ENCODE results near the gene FBXW8. TPM values are rescaled to one million over a fixed set of nuclear protein-coding genes. Genes with fewer than 3 reads are reported as not detected.

Gene FBXW8, protein sequence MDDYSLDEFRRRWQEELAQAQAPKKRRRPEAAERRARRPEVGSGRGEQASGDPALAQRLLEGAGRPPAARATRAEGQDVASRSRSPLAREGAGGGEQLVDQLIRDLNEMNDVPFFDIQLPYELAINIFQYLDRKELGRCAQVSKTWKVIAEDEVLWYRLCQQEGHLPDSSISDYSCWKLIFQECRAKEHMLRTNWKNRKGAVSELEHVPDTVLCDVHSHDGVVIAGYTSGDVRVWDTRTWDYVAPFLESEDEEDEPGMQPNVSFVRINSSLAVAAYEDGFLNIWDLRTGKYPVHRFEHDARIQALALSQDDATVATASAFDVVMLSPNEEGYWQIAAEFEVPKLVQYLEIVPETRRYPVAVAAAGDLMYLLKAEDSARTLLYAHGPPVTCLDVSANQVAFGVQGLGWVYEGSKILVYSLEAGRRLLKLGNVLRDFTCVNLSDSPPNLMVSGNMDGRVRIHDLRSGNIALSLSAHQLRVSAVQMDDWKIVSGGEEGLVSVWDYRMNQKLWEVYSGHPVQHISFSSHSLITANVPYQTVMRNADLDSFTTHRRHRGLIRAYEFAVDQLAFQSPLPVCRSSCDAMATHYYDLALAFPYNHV
- total RNA-seq (10.4 TPM), polyA plus RNA-seq (1 to 10 TPM; 3.6 to 6.9 (median 5.5) TPM)

DNA sequence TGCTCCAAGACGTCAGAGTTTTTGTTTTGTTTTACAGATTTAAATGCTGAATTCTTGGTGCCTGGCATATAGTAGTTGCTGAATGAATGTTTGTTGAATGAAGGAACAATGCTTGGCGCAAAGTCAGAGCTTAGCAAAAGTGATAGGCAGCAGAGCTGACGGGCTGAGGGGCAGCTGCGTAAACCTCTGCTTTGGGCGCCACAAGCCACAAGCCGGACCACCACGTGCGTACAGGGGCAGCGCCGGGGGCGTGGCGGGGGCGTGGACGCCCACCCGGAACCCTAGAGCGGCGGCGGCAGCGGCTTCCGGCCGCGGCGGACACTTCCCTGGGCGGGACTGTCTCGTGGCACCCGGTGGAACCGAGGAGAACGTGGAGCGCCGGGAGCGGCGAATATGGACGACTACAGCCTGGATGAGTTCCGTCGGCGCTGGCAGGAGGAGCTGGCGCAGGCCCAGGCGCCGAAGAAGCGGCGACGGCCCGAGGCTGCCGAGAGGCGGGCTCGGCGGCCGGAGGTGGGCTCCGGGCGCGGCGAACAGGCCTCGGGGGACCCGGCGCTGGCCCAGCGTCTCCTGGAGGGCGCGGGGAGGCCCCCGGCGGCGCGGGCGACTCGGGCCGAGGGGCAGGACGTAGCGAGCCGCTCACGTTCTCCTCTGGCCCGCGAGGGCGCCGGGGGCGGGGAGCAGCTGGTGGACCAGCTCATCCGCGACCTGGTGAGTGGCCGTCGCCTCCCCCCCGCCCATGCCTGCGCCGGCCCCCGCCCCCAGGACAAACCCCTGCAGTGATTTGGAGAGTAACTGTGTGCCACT lies at the start of gene FBXW8:
TSS of gene FBXW8 (plus strand) at position 306 of the 807 bp plus-strand sequence. CDS start at position 394, 88 bp downstream.
- H3K27ac Mint-ChIP-seq = peak within 1 kb of the TSS; percentile 75 to 89 (median 81)
- peaks cover 13% of the 10 kb centered on the region for H3K36me3 Mint-ChIP-seq
- no peak within 1 kb of the TSS for H3K27ac ChIP-seq (ENCODE audit: insufficient read depth, low read length, poor library complexity, severe bottlenecking)

DNA sequence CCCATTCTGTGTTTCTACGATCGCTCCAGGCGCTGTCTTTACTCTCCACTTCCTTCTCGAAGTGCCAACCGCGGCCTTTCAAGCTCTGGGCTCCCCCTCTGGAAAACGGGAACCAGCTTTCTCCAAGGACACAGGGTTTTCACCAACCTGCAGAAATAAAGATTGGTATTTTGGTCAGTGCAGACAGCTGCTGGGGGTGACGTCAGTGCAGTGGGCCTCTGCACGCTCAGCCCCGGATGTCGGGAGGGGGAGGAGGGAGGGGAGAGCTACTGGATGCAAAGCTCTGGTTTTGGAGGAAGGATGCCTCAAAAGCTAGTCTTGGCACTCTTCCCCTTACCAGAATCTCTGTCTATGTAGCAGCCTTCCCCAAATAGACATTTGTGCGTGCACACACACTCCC lies 49.4 kb upstream of the FBXW8 start:
- peak in 2 of 3 donors; percentile 37 to 73 for DNase-seq

More for the DNA sequence above, at the start of gene FBXW8:
- peaks cover 23% of the 10 kb centered on the region for H3K4me1 ChIP-seq (ENCODE audit: control insufficient read depth, insufficient read depth, low read length, poor library complexity, severe bottlenecking)
- ATAC-seq (ENCODE audit: low read depth in 2 of 2) (peak; percentile 71 to 84), DNase-seq (peak; percentile 45 to 74 (median 50))
- H3K9me3 ChIP-seq (ENCODE audit: control insufficient read depth in 2 of 2, low read length in 2 of 2) = no peaks in the 10 kb centered on the region
- Mint-ChIP-seq H3K9me3 (peaks cover 0 to 1% (median 0%) of the 10 kb centered on the region in 7 donors), H3K4me3 (peak within 1 kb of the TSS; percentile 91 to 100 (median 92)), H3K27me3 (peaks cover 29% of the 10 kb centered on the region), H3K4me1 (peaks cover 25 to 45% (median 33%) of the 10 kb centered on the region in 4 donors)
- H3K27me3 ChIP-seq (ENCODE audit: control insufficient read depth, insufficient read depth, low read length) = no peaks in the 10 kb centered on the region
- no peaks in the 10 kb centered on the region for H3K36me3 ChIP-seq (ENCODE audit: control insufficient read depth, insufficient read depth, low read length)
- H3K4me3 ChIP-seq (ENCODE audit: low read depth, low read length) = peak within 1 kb of the TSS; percentile 84

DNA sequence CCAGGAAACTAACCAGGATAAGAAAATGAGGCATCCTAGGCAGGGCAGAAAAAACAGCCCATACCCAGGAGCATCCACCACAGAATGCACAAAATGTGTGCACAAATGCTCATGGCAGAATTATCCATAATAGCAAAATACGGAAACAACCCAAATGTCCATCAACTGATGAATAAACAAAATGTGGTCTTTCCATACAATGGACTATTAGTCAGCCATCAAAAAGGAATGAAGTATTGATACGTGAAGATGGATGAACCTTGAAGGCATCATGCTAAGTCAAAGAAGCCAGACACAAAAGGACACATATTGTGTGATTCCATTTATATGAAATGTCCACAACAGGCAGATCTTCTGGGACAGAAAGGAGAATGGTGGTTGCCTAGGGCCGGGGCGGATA lies 48.6 kb upstream of the FBXW8 start:
- no peak for DNase-seq
- no peak overlapping the region for H3K27ac ChIP-seq (ENCODE audit: insufficient read depth, low read length, poor library complexity, severe bottlenecking)
- H3K9me3 Mint-ChIP-seq = peaks cover 0 to 7% (median 0%) of the 10 kb centered on the region in 7 donors
- no peaks in the 10 kb centered on the region for H3K9me3 ChIP-seq (ENCODE audit: control insufficient read depth in 2 of 2, low read length in 2 of 2)
- no peak overlapping the region for H3K4me3 ChIP-seq (ENCODE audit: low read depth, low read length)
- peaks cover 0 to 20% (median 6%) of the 10 kb centered on the region in 4 donors for H3K4me1 Mint-ChIP-seq
- H3K4me1 ChIP-seq (ENCODE audit: control insufficient read depth, insufficient read depth, low read length, poor library complexity, severe bottlenecking) = peaks cover 6% of the 10 kb centered on the region
- H3K27me3 ChIP-seq (ENCODE audit: control insufficient read depth, insufficient read depth, low read length) = peaks cover 7% of the 10 kb centered on the region
- H3K27me3 Mint-ChIP-seq = peaks cover 57% of the 10 kb centered on the region
- no peak for ATAC-seq (ENCODE audit: low read depth in 2 of 2)
- H3K36me3 ChIP-seq (ENCODE audit: control insufficient read depth, insufficient read depth, low read length) = no peaks in the 10 kb centered on the region
- H3K27ac Mint-ChIP-seq = no peak overlapping the region
- H3K4me3 Mint-ChIP-seq = no peak overlapping the region
- H3K36me3 Mint-ChIP-seq = no peaks in the 10 kb centered on the region

More for the DNA sequence above, 49.4 kb upstream of the FBXW8 start:
- Histone ChIP-seq H3K9me3 (ENCODE audit: control insufficient read depth in 2 of 2, low read length in 2 of 2) (no peaks in the 10 kb centered on the region), H3K4me1 (ENCODE audit: control insufficient read depth, insufficient read depth, low read length, poor library complexity, severe bottlenecking) (peaks cover 6% of the 10 kb centered on the region), H3K27me3 (ENCODE audit: control insufficient read depth, insufficient read depth, low read length) (peaks cover 7% of the 10 kb centered on the region), H3K27ac (ENCODE audit: insufficient read depth, low read length, poor library complexity, severe bottlenecking) (no peak overlapping the region), H3K36me3 (ENCODE audit: control insufficient read depth, insufficient read depth, low read length) (no peaks in the 10 kb centered on the region), H3K4me3 (ENCODE audit: low read depth, low read length) (no peak overlapping the region)
- ATAC-seq (ENCODE audit: low read depth in 2 of 2) = peak; percentile 79 to 82
- peaks cover 0 to 7% (median 0%) of the 10 kb centered on the region in 7 donors for H3K9me3 Mint-ChIP-seq
- peaks cover 55% of the 10 kb centered on the region for H3K27me3 Mint-ChIP-seq
- H3K27ac Mint-ChIP-seq = no peak overlapping the region
- peaks cover 0 to 20% (median 6%) of the 10 kb centered on the region in 4 donors for H3K4me1 Mint-ChIP-seq
- no peaks in the 10 kb centered on the region for H3K36me3 Mint-ChIP-seq
- peak overlapping the region in 1 of 4 donors; percentile 11 for H3K4me3 Mint-ChIP-seq

DNA sequence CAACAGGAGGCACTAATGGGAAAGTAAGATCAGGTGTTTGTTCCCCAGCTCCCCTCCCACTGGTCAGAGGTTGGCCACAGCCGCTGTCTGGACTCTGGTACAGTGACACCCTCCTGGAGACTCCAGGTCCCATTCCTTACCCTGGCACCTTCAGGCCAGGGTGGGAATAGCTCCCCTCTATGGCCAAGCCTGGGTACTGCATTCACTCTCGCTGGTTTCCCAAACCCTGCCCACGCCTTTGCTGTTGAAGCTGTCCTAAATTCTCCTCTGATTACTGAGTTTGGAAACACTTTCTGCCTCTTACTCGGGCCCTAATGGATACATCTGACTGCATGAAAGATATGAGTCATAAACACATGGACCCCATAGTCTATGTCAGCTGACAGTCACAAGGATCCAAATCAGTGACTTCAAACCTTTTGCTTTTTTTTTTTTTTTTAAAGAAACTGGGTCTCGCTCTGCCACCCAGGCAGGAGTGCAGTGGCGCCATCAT lies 47.4 kb upstream of the FBXW8 start:
- H3K4me1 ChIP-seq (ENCODE audit: control insufficient read depth, insufficient read depth, low read length, poor library complexity, severe bottlenecking) = peaks cover 6% of the 10 kb centered on the region
- H3K27ac ChIP-seq (ENCODE audit: insufficient read depth, low read length, poor library complexity, severe bottlenecking) = no peak overlapping the region
- DNase-seq (no peak), ATAC-seq (ENCODE audit: low read depth in 2 of 2) (peak in 1 of 2 donors; percentile 32)
- H3K9me3 ChIP-seq (ENCODE audit: control insufficient read depth in 2 of 2, low read length in 2 of 2) = no peaks in the 10 kb centered on the region
- H3K4me3 ChIP-seq (ENCODE audit: low read depth, low read length) = no peak overlapping the region
- H3K4me1 Mint-ChIP-seq = peaks cover 0 to 20% (median 6%) of the 10 kb centered on the region in 4 donors
- H3K27ac Mint-ChIP-seq = no peak overlapping the region
- H3K4me3 Mint-ChIP-seq = no peak overlapping the region
- H3K27me3 Mint-ChIP-seq = peaks cover 50% of the 10 kb centered on the region
- no peaks in the 10 kb centered on the region for H3K36me3 ChIP-seq (ENCODE audit: control insufficient read depth, insufficient read depth, low read length)
- peaks cover 0 to 7% (median 0%) of the 10 kb centered on the region in 7 donors for H3K9me3 Mint-ChIP-seq
- no peaks in the 10 kb centered on the region for H3K36me3 Mint-ChIP-seq
- H3K27me3 ChIP-seq (ENCODE audit: control insufficient read depth, insufficient read depth, low read length) = peaks cover 7% of the 10 kb centered on the region

DNA sequence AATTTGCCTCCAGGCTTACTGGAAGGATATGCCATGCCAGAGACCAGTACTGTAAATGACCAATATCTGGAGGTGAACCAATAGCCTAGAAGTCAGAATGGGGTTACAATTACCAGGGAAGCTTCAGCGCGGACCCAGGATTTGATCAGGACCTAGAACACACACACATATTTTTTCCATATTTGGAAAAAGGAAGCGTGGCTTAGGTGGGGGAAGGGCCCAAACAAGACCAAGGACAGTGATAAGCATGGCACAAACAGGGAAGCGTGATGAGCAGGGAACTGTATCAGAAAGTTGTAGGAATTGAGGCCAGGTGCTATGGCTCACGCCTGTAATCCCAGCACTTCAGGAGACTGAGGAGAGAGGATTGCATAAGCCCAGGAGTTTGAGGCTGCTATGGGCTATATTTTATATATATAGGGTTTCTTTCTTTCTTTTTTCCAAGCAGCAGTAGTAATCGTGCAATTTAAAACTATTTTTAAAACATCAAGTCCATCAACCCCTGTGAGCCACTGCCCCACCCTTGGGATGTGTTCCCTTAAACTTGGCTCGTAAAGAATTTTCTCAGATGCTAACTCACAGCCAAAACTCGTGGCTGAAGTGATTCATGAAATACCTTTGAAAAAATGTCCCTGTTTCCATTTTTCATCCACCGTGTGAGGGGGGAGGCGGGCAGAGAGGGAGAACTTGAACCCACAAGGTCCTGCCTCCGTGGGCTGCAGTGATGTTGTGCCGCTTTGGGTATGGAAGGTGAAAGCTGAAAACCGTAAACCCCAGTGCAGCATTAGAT lies 46.2 kb upstream of the FBXW8 start:
- peaks cover 45% of the 10 kb centered on the region for H3K27me3 Mint-ChIP-seq
- Histone ChIP-seq H3K9me3 (ENCODE audit: control insufficient read depth in 2 of 2, low read length in 2 of 2) (no peaks in the 10 kb centered on the region), H3K36me3 (ENCODE audit: control insufficient read depth, insufficient read depth, low read length) (no peaks in the 10 kb centered on the region), H3K27ac (ENCODE audit: insufficient read depth, low read length, poor library complexity, severe bottlenecking) (no peak overlapping the region), H3K4me3 (ENCODE audit: low read depth, low read length) (no peak overlapping the region), H3K27me3 (ENCODE audit: control insufficient read depth, insufficient read depth, low read length) (no peaks in the 10 kb centered on the region), H3K4me1 (ENCODE audit: control insufficient read depth, insufficient read depth, low read length, poor library complexity, severe bottlenecking) (peaks cover 6% of the 10 kb centered on the region)
- no peak overlapping the region for H3K27ac Mint-ChIP-seq
- H3K36me3 Mint-ChIP-seq = no peaks in the 10 kb centered on the region
- no peak for DNase-seq
- H3K4me1 Mint-ChIP-seq = peaks cover 0 to 15% (median 4%) of the 10 kb centered on the region in 4 donors
- peaks cover 0 to 7% (median 0%) of the 10 kb centered on the region in 7 donors for H3K9me3 Mint-ChIP-seq
- no peak overlapping the region for H3K4me3 Mint-ChIP-seq
- no peak for ATAC-seq (ENCODE audit: low read depth in 2 of 2)

DNA sequence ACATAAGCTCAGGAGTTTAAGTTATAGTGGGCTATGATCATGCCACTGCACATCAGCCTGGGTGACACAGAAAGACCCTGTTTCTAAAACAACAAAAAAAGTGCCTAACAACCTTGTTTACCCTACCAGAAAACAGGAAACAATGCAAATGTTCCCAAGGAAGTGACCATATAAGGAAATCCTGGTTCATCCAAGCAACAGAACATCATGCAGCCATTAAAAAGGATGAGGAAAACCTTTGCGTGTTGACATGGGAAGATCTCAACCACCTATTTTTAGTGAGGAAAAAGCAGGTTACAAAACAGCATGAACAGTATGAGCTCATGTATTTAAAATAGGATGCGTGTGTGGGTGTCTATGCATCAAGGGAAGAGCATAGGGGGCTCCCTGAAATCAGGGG lies 43.2 kb upstream of the FBXW8 start:
- Histone ChIP-seq H3K27ac (ENCODE audit: insufficient read depth, low read length, poor library complexity, severe bottlenecking) (no peak overlapping the region), H3K36me3 (ENCODE audit: control insufficient read depth, insufficient read depth, low read length) (no peaks in the 10 kb centered on the region), H3K4me1 (ENCODE audit: control insufficient read depth, insufficient read depth, low read length, poor library complexity, severe bottlenecking) (no peaks in the 10 kb centered on the region), H3K4me3 (ENCODE audit: low read depth, low read length) (no peak overlapping the region), H3K9me3 (ENCODE audit: control insufficient read depth in 2 of 2, low read length in 2 of 2) (no peaks in the 10 kb centered on the region), H3K27me3 (ENCODE audit: control insufficient read depth, insufficient read depth, low read length) (peaks cover 3% of the 10 kb centered on the region)
- Mint-ChIP-seq H3K9me3 (peaks cover 0 to 4% (median 0%) of the 10 kb centered on the region in 7 donors), H3K36me3 (no peaks in the 10 kb centered on the region), H3K27ac (no peak overlapping the region), H3K4me1 (peaks cover 0 to under 1% (median 0%) of the 10 kb centered on the region in 4 donors), H3K4me3 (no peak overlapping the region), H3K27me3 (peaks cover 33% of the 10 kb centered on the region)
- ATAC-seq (ENCODE audit: low read depth in 2 of 2) (no peak), DNase-seq (no peak)
